GM12873 (cell line): ENCODE results near the gene SNRPE.

ENCODE experiments used
- CTCF ChIP-seq: IDR thresholded peaks from 2 replicates; pipeline ENCODE4 v1.5.1; 2012; ENCODE audit warnings: low read depth, mild to moderate bottlenecking, moderate library complexity, low read length, control low read depth; ENCODE audit not compliant: insufficient read depth; ENCODE audit errors: missing control alignments

Gene SNRPE

GRCh38 chr1:203835476-203835875, 25.9 kb upstream of the SNRPE start:
- no peak for TF ChIP-seq CTCF

DNA sequence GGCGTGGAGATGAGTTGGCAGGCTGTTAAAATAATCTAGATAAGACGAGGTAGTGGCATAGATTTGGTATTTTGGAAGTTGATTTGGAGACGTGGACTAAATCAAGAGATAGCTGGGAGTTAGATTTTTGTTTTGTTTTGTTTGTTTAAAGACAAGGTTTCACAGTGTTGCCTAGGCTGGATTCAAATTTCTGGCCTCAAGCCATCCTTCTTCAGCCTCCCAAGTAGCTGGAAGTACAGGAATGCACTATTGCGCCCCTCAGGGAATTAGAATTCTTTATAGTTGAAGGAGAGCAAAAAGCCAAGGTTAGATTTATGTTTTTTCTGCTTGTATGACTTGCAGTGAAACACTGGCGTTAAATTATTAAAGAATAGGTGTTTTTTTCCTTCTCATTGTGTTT, 22.3 kb upstream of the SNRPE start:
- no peak for TF ChIP-seq CTCF

GRCh38 chr1:203840208-203840808, 21.1 kb upstream of the SNRPE start:
- no peak for TF ChIP-seq CTCF

GRCh38 chr1:203842559-203842876, 18.9 kb upstream of the SNRPE start:
- no peak for TF ChIP-seq CTCF

- TF ChIP-seq CTCF = no peak
Measured at GRCh38 chr1:203843435-203843834, 18.0 kb upstream of the SNRPE start.

- TF ChIP-seq CTCF = no peak
Measured at GRCh38 chr1:203858055-203858454, 3.3 kb upstream of the SNRPE start.

GRCh38 chr1:203858975-203859374, 2.4 kb upstream of the SNRPE start:
- TF ChIP-seq CTCF = no peak
